Measurements from ENCODE around the gene AGBL1.

AGBL1 gene

DNA sequence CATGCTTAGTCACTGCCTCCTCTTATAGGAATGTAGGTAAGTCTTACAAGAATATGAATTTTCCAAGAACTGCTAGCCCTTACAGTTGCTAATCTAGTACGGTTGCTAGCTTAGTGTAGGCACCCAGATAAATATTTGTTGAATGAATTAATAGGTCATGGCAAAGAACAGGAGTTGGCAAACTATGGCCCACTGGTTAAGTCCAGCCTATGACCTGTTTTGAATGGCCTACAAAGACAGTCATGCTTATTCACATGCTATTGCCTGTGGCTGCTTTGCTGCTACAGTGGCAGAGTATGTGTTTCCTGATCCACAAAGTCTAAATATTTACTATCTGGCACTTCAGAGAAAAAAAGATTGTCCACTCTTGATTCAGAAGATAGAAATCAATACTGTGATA lies 631.8 kb downstream of the AGBL1 start:
- no peak for DNase-seq (ENCODE audit: low spot score)

- no peak for DNase-seq (ENCODE audit: low spot score)
Observed at GRCh38 chr15:86714241-86714640, 634.6 kb downstream of the AGBL1 start.

DNA sequence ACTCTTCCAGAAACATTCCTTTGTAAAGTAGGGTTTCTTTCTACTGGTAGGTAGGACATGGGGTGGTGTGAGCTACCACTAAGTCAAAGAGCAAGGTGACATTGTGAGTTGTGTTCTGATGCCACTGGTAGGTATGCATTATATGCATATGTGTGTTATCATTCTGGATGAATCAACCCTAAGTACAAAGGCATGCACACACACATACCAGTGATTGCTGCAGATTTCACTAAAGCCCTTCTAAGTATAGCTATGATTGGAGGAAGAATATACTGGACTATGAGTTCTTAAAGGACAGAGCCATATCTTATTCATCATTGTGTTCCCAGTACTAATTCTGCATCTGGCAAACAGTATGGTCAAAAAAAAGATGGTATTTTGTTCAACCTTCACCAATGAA lies 646.0 kb downstream of the AGBL1 start:
- DNase-seq (ENCODE audit: low spot score), result no peak

GRCh38 chr15:86735247-86736040 lies 655.8 kb downstream of the AGBL1 start:
- no peak for DNase-seq (ENCODE audit: low spot score)

DNA sequence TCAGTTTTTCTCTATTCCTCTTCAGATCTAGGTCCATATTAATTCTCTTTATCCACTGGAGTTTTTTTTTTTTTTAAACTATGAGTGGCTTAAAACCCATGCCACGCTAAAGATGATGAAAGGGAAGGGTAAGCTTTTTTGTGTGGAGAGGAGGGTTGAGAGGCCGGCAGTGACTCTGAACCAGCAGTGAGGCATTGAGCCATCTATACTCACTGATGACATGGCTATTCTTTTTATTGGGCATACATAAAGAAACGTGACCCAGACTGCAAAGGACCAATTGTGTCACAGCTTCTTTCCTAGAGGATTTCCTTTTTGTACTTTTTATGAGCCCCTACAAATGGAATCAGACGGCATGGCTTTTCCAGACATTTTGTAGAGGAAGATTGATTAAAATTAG lies 662.2 kb downstream of the AGBL1 start:
- DNase-seq (ENCODE audit: low spot score), result no peak

DNA sequence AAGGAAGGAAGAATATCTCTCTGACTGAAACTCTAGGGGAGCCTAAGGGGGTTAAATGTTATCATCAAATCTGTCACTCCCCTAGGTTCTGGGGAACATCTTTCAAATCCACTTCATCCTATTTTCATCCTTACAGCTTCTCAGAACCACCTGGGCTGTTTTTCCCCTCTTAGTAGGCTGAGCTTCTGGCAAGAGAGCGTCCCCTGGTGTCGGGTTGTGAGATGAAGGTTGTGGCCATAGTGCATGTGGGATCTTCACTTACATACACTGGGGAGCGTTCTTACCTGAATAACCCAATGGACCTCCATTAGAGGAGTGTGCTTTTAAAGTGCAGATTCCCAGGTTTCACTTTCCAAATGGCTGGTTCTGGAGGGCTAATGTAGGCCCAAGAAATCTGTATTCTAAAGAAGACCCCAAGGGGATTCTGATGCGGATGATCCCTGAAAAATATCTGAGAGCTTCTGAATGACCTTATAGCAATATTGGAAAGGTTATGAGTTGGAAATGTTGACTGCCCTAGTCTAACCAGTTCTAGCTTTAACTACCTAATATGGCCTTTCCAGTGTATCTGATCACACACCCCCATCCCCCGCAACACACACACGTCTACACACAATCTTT lies 663.7 kb downstream of the AGBL1 start:
- peak; percentile 30 for DNase-seq (ENCODE audit: low spot score)

GRCh38 chr15:86744198-86744780 lies 664.6 kb downstream of the AGBL1 start:
- no peak for DNase-seq (ENCODE audit: low spot score)

GRCh38 chr15:86751116-86751515 lies 671.4 kb downstream of the AGBL1 start:
- no peak for DNase-seq (ENCODE audit: low spot score)

DNA sequence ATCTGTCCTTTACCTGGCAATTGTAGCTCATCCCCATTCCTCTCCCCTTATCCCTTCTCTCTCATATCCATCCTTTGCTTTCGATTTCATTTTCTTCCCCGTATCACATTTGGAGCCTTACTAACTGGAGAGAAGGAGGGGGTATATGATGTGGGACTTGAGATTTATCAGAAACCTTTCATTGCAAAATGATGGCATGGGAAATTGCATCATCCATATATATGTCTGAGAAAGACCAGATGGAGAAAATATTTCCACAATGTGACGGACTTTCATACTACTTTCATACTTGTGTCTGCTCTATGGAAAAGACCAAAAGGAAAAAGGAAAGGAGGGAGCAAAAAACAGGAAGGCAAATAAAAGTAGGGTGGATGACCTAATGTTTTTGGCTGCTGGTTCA lies 675.2 kb downstream of the AGBL1 start:
- no peak for DNase-seq (ENCODE audit: low spot score)

GRCh38 chr15:86756688-86757087 lies 677.0 kb downstream of the AGBL1 start:
- no peak for DNase-seq (ENCODE audit: low spot score)

GRCh38 chr15:86759800-86760523 lies 680.3 kb downstream of the AGBL1 start:
- no peak for DNase-seq (ENCODE audit: low spot score)

GRCh38 chr15:86762874-86763273 lies 683.2 kb downstream of the AGBL1 start:
- no peak for DNase-seq (ENCODE audit: low spot score)

DNA sequence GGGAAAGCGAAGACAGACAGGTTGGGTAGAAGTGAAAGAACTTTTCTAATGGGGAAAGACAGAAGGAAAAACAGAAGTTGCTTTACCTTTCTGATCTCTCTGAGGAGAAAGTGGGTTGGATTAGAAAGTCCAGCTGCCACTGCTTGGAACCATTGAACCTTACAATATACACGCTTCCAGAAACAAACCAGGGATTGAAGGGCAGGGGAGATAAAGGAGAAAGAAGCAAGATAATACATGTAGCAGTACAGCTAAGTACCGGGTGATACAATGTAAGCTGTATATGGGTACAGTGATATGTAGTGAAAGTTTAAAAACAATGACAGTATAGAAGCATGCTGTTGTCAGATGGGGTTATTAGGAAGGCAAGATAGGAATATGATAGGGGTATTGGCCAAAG lies 684.4 kb downstream of the AGBL1 start:
- DNase-seq (ENCODE audit: low spot score), result no peak

DNA sequence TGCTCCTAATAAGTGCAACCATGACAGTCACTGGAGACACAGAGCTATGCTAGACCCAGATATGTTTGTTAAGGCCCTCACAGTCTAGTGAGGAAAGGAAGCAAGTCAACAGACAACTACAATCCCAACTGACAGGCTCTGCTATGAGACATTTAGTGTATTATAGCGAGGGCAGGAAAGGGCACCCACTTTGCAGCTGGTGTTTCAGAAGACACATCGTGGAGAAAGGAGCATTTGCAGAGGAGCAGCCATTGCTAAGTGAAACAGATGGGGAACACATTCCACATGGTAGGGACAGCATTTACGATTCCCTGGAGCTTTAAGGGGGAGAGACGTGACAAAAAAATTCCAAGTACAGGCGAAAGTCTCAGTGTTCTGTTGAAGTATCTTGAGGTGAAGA lies 685.6 kb downstream of the AGBL1 start:
- no peak for DNase-seq (ENCODE audit: low spot score)

GRCh38 chr15:86772369-86773059 lies 692.8 kb downstream of the AGBL1 start:
- no peak for DNase-seq (ENCODE audit: low spot score)

DNA sequence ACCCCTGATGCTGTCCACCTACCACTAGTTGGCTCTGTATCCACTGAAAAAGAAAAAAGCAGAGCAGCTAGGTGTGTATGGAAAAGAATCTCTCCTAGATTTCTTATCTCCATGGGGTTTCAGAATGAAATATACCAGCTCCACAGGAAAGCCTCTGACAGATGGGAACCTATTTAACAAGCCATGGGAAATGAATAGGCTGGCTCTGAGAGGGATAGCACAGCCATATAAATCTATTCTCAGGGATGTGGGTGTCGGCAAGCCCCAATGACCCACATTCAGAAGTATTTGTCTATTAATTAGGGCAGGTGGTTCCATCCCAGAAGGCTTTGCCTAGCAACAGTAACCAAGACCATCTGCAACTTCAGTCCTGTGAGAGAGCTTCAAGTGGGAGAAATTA lies 694.1 kb downstream of the AGBL1 start:
- no peak for DNase-seq (ENCODE audit: low spot score)

- DNase-seq (ENCODE audit: low spot score), result no peak
Observed at GRCh38 chr15:86776145-86776544, 696.5 kb downstream of the AGBL1 start.

DNA sequence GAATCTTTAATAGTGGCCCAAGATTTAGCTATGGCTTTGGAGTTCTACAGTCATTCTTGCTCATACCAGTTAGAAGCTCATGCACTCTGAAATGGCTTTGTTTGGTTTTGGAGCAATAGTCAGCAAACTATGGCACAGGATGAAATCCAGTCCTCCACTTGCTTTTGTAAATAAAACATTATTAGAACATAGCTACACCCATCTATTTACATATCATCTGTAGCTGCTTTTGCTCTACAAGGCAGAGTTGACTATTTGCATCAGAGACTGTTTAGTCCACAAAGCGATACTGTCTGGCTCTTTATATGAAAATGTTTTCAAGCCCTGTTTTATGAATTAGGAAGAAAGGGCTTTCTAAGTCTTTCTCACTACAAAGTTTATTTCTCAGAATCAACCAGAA lies 716.9 kb downstream of the AGBL1 start:
- no peak for DNase-seq (ENCODE audit: low spot score)

DNA sequence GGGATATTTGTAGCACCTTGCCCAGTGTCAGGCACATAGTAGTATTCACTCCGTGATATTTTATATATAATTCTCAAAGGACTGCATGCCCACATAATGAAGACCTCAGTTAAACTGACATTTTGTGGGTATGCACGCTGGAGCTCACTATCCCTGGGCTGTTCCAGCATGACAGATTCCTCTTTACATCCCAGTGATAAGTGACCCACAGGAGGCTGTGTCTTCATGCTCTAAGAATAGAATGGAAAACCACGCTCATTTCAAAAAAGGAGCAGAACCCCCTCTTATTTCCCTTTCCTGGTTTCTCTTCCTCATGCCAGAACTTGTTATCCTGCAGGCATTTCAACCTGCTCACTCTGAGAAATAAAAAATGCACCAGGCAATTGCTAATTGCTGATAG lies 717.5 kb downstream of the AGBL1 start:
- no peak for DNase-seq (ENCODE audit: low spot score)

DNA sequence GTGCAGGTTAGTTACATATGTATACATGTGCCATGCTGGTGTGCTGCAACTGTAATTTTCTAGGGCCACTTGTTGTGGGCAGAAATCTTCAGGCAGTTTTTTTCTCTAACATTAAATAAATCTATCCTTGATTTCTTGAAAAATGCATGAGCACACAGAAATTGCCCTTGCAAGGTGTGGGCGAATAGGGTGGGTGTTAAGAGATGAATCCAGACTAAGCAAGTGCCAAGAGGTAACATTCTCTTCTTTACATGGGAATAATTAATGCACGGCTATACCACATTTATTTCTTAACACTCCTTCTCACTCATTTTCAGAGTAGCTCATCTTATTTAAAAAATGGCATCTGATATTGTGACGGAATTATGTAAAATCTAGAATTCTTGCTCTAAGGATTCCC lies 719.6 kb downstream of the AGBL1 start:
- DNase-seq (ENCODE audit: low spot score), result no peak

DNA sequence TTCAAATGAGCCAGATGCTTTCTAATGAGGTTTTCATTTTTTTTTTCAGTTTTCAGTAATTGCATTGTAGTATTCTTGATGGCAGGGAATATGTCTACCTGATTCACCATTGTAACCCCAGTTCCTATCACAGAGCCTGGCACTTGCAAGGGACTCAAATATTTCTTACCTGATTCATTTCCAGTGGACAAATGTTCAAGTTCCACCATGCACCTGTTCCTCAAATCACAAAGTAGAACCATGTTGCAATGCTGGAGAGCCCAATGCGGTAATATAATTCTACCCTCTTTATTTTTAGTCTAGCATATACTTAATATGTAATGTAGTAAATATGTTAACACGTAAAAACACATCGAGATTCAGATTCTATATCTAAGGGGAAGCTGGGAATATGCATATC lies 722.6 kb downstream of the AGBL1 start:
- DNase-seq (ENCODE audit: low spot score), result no peak

- no peak for DNase-seq (ENCODE audit: low spot score)
Observed at GRCh38 chr15:86804406-86804805, 724.7 kb downstream of the AGBL1 start.
